Testis (tissue), 3 donors: ENCODE data around the gene CDC42SE1. TPM values are rescaled to one million over a fixed set of nuclear protein-coding genes. Genes with fewer than 3 reads are reported as not detected.

Experiments used
- DNase-seq: peaks from one replicate; pipeline ENCODE4 v3.0.0-alpha.2; 2019
- H3K27ac ChIP-seq, 2 donors: fragments of 200-600 bp; sonication (generic); one replicate each; pipeline ENCODE4 v1.5.1; 2019
- H3K27me3 ChIP-seq: fragments of 200-600 bp; sonication (generic); one replicate; pipeline ENCODE4 v1.5.1; 2019
- H3K36me3 ChIP-seq: fragments of 200-600 bp; sonication (generic); one replicate; pipeline ENCODE4 v1.5.1; 2017; ENCODE audit warnings: low read depth; ENCODE audit errors: missing control alignments
- H3K4me1 ChIP-seq: fragments of 200-600 bp; sonication (generic); one replicate; pipeline ENCODE4 v1.5.1; 2019
- H3K4me3 ChIP-seq, 2 donors: fragments of 200-600 bp; sonication (generic); one replicate each; pipeline ENCODE4 v1.5.1; 2017 to 2019
- H3K9me3 ChIP-seq: fragments of 200-600 bp; sonication (generic); one replicate; pipeline ENCODE4 v1.5.1; 2017
- CTCF ChIP-seq, 3 experiments: fragments of 450-650 bp in 2 of 3; fragments of 200-600 bp in 1 of 3; sonication (generic) in 1 of 3; IDR thresholded peaks; one replicate each; pipeline ENCODE4 v1.5.1; 2016 to 2019; ENCODE audit warnings: antibody characterized with exemption in 3 of 3, mild to moderate bottlenecking in 2 of 3, moderate library complexity in 1 of 3
- POLR2A ChIP-seq: fragments of 450-650 bp; IDR thresholded peaks from one replicate; pipeline ENCODE4 v1.6.1; 2017; ENCODE audit warnings: antibody characterized with exemption, mild to moderate bottlenecking, moderate library complexity
- WGBS, 2 donors: methylation state at CpG; one replicate each; pipeline ENCODE4 v1.1.5; 2018; 5-methylcytosine and 5-hydroxymethylcytosine counted together
- intact Hi-C: fragments of 100-400 bp; cut with DNase I; formaldehyde crosslinking; loops from one replicate; pipeline ENCODE4 v1.15.1; 2023; ENCODE audit warnings: low total_unique reads
- polyA plus RNA-seq: library from polyadenylated mRNA; stranded (reverse); fragments of 350-450 nt; fragmentation: Illumina TruSeq; extraction: RNeasy Lipid Tissue Mini Kit (QIAGEN cat#74804); gene quantifications from one replicate; pipeline ENCODE4 v1.2.3, GENCODE V29; 2014; ENCODE audit warnings: low read depth, low replicate concordance; ENCODE audit not compliant: insufficient read depth
- total RNA-seq, 2 donors: library from RNA; depleted of rRNA; stranded (reverse); fragments of >200 nt; gene quantifications; one replicate each; pipeline ENCODE4 v1.2.3, GENCODE V29; 2016

Gene CDC42SE1
- total and polyA plus RNA-seq, 3 donors from 2014 or later, result 34.8 to 40.5 (median 36.9) TPM

- Histone ChIP-seq H3K27ac (peak overlapping the region in 1 of 2 donors; percentile 5), H3K4me3 (no peak overlapping the region), H3K9me3 (no peaks in the 10 kb centered on the region), H3K36me3 (no peaks in the 10 kb centered on the region), H3K27me3 (no peaks in the 10 kb centered on the region), H3K4me1 (peaks cover 30% of the 10 kb centered on the region)
- intact Hi-C loops, result no loop called here
- no peak for DNase-seq
- no peak for TF ChIP-seq POLR2A
- no peak for TF ChIP-seq CTCF (IDR thresholded peaks at IDR 0.05)
- 44 to 100% methylated on average over 1 to 2 of the region's 2 CpGs for WGBS, 2 donors
Measured at GRCh38 chr1:151055581-151055980, 3.8 kb downstream of the CDC42SE1 start.

GRCh38 chr1:151054971-151055547 lies 4.4 kb downstream of the CDC42SE1 start:
- Histone ChIP-seq H3K36me3 (no peaks in the 10 kb centered on the region), H3K4me1 (peaks cover 25% of the 10 kb centered on the region), H3K27me3 (no peaks in the 10 kb centered on the region), H3K9me3 (no peaks in the 10 kb centered on the region), H3K27ac (no peak overlapping the region), H3K4me3 (no peak overlapping the region)
- WGBS, 2 donors, result 72 to 77% methylated on average over 4 of the region's 4 CpGs
- TF ChIP-seq CTCF (IDR thresholded peaks at IDR 0.05), result no peak
- no peak for TF ChIP-seq POLR2A
- DNase-seq, result no peak
- intact Hi-C loops, result no loop called here

- intact Hi-C loops, result no loop called here
- Histone ChIP-seq H3K27ac (no peak overlapping the region), H3K36me3 (no peaks in the 10 kb centered on the region), H3K4me1 (peaks cover 8% of the 10 kb centered on the region), H3K27me3 (no peaks in the 10 kb centered on the region), H3K9me3 (no peaks in the 10 kb centered on the region), H3K4me3 (no peak overlapping the region)
- DNase-seq, result no peak
- no peak for TF ChIP-seq CTCF (IDR thresholded peaks at IDR 0.05)
- TF ChIP-seq POLR2A, result no peak
- 54 to 74% methylated on average over 2 of the region's 2 CpGs for WGBS, 2 donors
Measured at GRCh38 chr1:151051356-151052009, 7.9 kb downstream of the CDC42SE1 start.

- no peak overlapping the region for H3K27ac ChIP-seq
- 88 to 91% methylated on average over 2 of the region's 2 CpGs for WGBS, 2 donors
- peaks cover 4% of the 10 kb centered on the region for H3K4me1 ChIP-seq
- intact Hi-C loops, result no loop called here
- H3K36me3 ChIP-seq, result no peaks in the 10 kb centered on the region
- no peak for DNase-seq
- no peak overlapping the region for H3K4me3 ChIP-seq
- no peaks in the 10 kb centered on the region for H3K9me3 ChIP-seq
- no peaks in the 10 kb centered on the region for H3K27me3 ChIP-seq
- TF ChIP-seq CTCF (IDR thresholded peaks at IDR 0.05) (no peak), POLR2A (no peak)
Measured at GRCh38 chr1:151050051-151050688, 9.3 kb downstream of the CDC42SE1 start.
